AG04450 (cell line): ENCODE results near the gene STK26. TPM values are rescaled to one million over a fixed set of nuclear protein-coding genes. Genes with fewer than 3 reads are reported as not detected.

Source experiments
- CTCF ChIA-PET: fragments of 300-600, 350-600 bp; formaldehyde crosslinking; extraction: SDS; loops from one replicate; lab custom pipeline; 2022; ENCODE audit warnings: antibody characterized with exemption, inconsistent platforms; lab: Charles Lee
- POLR2A ChIA-PET: fragments of 350-600 bp; formaldehyde crosslinking; extraction: SDS; loops from one replicate; lab custom pipeline; 2021; ENCODE audit warnings: antibody characterized with exemption, inconsistent platforms; lab: Yijun Ruan, JAX
- DNase-seq: peaks from one replicate; pipeline ENCODE4 v3.0.0-alpha.2; 2011; ENCODE audit warnings: low read depth, low spot score
- H3K27ac ChIP-seq: one replicate; pipeline ENCODE4 v1.5.1; 2012; ENCODE audit warnings: low read depth, low read length, control low read depth
- H3K27me3 ChIP-seq: one replicate; pipeline ENCODE4 v1.6.0; 2012; ENCODE audit warnings: low read length; ENCODE audit not compliant: control insufficient read depth, insufficient read depth
- H3K4me3 ChIP-seq: 2 replicates; pipeline ENCODE4 v1.5.1; 2011; ENCODE audit warnings: mild to moderate bottlenecking, low read depth, low read length, control low read depth
- H3K9me3 ChIP-seq: 2 replicates; pipeline ENCODE4 v1.5.1; 2012; ENCODE audit warnings: low read length; ENCODE audit not compliant: control insufficient read depth, insufficient read depth
- CTCF ChIP-seq: IDR thresholded peaks from 2 replicates; pipeline ENCODE4 v1.5.1; 2011; ENCODE audit warnings: low read depth, low read length, control low read depth, inconsistent platforms
- polyA plus RNA-seq: library from polyadenylated mRNA; depleted of rRNA; stranded (reverse); fragments of >200 nt; gene quantifications from 2 replicates; pipeline ENCODE4 v1.2.3, GENCODE V29; 2011

Gene STK26
- polyA plus RNA-seq, 1 experiment: 0.61 TPM

DNA sequence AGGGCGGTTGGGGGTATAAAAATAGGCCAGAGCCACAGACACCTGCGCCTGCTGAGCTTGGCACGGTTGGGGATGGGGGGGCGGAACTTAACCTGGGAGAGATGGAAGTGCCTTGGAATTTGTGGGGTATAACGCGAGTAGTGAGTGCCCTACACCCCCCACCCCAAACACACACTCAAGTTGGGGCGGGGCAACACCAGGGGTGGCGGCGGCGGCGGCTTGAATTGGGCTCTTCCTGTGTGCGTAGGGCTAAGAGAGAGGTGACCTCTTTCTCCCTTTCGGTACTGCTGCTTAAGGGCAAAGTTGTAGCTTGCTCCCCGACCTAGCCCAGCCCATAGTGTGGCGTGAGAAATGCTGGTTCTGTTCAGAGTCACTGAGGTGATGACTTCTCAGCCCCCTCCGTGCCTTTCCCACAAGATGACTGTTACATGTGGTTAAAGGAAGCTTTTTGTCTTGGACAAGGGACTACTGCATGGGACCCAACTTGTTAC, 839 bp downstream of the STK26 start:
- no peak for TF ChIP-seq CTCF
- H3K9me3 ChIP-seq: no peaks in the 10 kb centered on the region; the same call in 1 of the 2 replicates
- DNase-seq: no peak
- POLR2A ChIA-PET: no interaction called here
- peak overlapping the region; percentile 43 for H3K4me3 ChIP-seq
- CTCF ChIA-PET: interaction anchor here (0.9 kb wide), 1 partner anchor 68 kb away, joined by 7 read pairs; no protein-coding TSS in a partner anchor
- H3K27me3 ChIP-seq: peaks cover 4% of the 10 kb centered on the region
- no peak overlapping the region for H3K27ac ChIP-seq

GRCh38 chrX:132025041-132025440, 1.9 kb downstream of the STK26 start:
- CTCF ChIA-PET: interaction anchor here (0.9 kb wide), 1 partner anchor 67 kb away, joined by 7 read pairs; no protein-coding TSS in a partner anchor
- Histone ChIP-seq H3K27me3 (peaks cover 4% of the 10 kb centered on the region), H3K9me3 (no peaks in the 10 kb centered on the region; the same call in 1 of the 2 replicates), H3K4me3 (no peak overlapping the region), H3K27ac (no peak overlapping the region)
- no peak for TF ChIP-seq CTCF
- no peak for DNase-seq
- POLR2A ChIA-PET: no interaction called here

- H3K27ac ChIP-seq: no peak overlapping the region
- ChIA-PET POLR2A (no interaction called here), CTCF (no interaction called here)
- no peaks in the 10 kb centered on the region for H3K27me3 ChIP-seq
- TF ChIP-seq CTCF: no peak
- H3K9me3 ChIP-seq: no peaks in the 10 kb centered on the region
- DNase-seq: no peak
- H3K4me3 ChIP-seq: no peak overlapping the region
Measured at GRCh38 chrX:132030264-132030663, 7.2 kb downstream of the STK26 start.

DNA sequence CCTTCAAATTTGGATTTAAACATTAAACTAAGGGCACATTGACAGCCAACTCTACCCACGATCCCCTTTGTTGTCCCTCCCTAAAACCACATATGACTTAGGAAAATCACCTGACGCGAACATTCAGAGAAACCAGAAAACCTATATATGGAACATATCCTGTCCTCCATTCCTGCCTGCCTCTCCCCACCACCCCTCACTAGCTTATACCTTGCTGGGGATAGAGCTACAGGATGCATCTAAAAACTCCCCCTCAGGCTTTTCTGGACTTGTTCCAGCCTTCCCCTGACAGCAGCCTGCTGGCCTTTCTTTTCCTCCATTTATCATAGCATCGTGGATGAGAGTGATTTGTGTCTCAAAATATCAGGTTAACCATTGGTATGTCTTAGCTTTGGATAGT, 8.8 kb downstream of the STK26 start:
- Histone ChIP-seq H3K9me3 (no peaks in the 10 kb centered on the region), H3K27ac (no peak overlapping the region)

More for the DNA sequence above, 8.8 kb downstream of the STK26 start:
- no peak for TF ChIP-seq CTCF
- ChIA-PET POLR2A (no interaction called here), CTCF (no interaction called here)
- H3K4me3 ChIP-seq: no peak overlapping the region
- DNase-seq: no peak
- no peaks in the 10 kb centered on the region for H3K27me3 ChIP-seq
